ENCODE data around the gene DYNC1LI1. TPM values are rescaled to one million over a fixed set of nuclear protein-coding genes. Genes with fewer than 3 reads are reported as not detected.

The DYNC1LI1 gene
- total RNA-seq, 4 donors from 2014 or later = 15.3 to 26.4 (median 19.4) TPM

DNA sequence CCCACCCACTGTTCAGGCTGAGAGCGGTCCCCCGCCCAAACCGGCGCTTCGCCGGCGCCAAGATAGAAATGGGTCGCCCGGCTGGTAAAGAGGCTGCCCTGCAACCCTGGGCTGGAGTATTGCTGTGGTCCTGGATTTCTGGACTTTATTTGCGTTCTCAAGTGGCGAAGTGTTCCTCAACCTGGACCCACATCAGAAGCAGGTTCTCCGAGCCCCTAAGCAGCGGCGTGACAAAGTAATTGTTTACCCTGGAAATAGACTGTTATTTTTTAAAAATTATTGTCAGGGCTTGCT, 481 bp upstream of the DYNC1LI1 start:
- Histone ChIP-seq H3K9me3 (no peaks in the 10 kb centered on the region), H3K4me1 (peaks cover 0 to 11% (median 2%) of the 10 kb centered on the region in 4 donors), H3K27me3 (no peaks in the 10 kb centered on the region), H3K4me3 (peak overlapping the region; percentile 87 to 97 (median 92)), H3K36me3 (no peaks in the 10 kb centered on the region), H3K27ac (peak overlapping the region; percentile 97 to 98 (median 98))
- TF ChIP-seq, protein P1, sequence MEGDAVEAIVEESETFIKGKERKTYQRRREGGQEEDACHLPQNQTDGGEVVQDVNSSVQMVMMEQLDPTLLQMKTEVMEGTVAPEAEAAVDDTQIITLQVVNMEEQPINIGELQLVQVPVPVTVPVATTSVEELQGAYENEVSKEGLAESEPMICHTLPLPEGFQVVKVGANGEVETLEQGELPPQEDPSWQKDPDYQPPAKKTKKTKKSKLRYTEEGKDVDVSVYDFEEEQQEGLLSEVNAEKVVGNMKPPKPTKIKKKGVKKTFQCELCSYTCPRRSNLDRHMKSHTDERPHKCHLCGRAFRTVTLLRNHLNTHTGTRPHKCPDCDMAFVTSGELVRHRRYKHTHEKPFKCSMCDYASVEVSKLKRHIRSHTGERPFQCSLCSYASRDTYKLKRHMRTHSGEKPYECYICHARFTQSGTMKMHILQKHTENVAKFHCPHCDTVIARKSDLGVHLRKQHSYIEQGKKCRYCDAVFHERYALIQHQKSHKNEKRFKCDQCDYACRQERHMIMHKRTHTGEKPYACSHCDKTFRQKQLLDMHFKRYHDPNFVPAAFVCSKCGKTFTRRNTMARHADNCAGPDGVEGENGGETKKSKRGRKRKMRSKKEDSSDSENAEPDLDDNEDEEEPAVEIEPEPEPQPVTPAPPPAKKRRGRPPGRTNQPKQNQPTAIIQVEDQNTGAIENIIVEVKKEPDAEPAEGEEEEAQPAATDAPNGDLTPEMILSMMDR (IDR thresholded peaks at IDR 0.05) = no peak
- no peak for TF ChIP-seq POLR2A (IDR thresholded peaks at IDR 0.05)
- DNase-seq = no peak

DNA sequence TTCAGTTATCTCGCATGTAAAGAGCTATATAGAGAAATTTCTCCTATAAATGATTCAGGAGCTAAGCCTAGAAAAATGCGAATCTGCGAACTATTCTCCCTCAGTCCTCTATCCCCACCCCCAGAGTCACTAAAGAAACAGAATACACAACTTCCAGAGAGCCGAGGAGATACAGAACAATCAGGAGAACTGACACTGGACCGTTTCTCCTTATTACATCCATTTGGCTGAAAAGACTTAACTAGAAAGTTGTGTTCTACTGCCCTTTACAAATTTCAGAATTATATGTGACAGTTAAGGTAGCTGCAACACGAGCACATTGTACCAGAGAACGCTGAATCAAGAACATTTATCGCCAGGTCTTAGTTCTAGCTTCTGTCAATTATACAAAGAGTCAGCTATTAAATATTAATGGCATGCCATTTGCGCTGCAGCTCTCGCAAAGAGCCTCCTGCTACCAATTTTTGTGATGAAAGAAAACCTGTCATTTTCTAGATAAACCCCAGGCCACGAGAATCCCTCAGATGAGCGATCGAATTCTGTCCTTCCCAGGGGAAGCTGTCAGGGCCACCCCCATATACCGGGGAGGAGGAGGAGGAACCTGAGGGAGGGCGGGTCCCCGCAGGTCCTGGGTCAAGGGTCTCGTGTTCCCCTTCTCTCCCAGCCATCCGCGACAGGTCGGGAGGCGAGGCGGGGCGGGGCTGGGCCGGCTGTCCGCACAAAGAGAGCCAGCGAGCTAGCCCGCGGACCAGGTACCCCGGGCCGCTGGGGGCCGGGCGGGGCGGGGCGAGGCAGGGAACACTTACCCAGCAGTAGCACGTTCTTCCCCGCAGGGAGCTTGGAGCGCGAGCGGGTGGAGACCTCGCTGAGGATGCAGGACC, 878 bp downstream of the DYNC1LI1 start:
- Histone ChIP-seq H3K27me3 (no peaks in the 10 kb centered on the region), H3K27ac (peak overlapping the region; percentile 97 to 98 (median 98)), H3K4me1 (peaks cover 0 to 11% (median 2%) of the 10 kb centered on the region in 4 donors), H3K9me3 (no peaks in the 10 kb centered on the region), H3K36me3 (peaks cover 0 to 4% (median 0%) of the 10 kb centered on the region in 3 donors), H3K4me3 (peak overlapping the region; percentile 87 to 97 (median 92))
- peak; percentile 54 to 84 (median 81) for DNase-seq
- TF ChIP-seq, protein P1 (IDR thresholded peaks at IDR 0.05) = no peak
- no peak for TF ChIP-seq POLR2A (IDR thresholded peaks at IDR 0.05)

DNA sequence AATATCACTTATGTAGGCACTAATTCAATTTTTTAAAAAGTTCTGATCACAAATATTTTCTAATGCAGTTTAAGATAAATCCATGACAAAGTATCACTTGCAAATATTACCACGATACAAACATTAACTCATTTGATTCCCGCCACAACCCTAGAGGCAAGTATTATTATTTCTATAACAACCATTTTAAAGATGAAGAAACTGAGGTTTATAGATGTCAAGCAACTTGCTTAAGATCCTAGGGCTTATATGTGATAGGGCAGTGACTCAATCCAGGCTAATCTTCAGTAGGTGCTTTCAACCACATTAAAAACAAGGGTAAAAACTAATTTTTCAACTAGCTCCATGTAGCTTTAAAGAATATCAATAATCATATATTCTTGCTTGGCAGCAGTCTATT, 1.7 kb downstream of the DYNC1LI1 start:
- TF ChIP-seq POLR2A (IDR thresholded peaks at IDR 0.05) = no peak
- TF ChIP-seq, protein P1 (IDR thresholded peaks at IDR 0.05) = no peak
- Histone ChIP-seq H3K4me3 (peak overlapping the region in 1 of 4 donors; percentile 87), H3K27me3 (no peaks in the 10 kb centered on the region), H3K27ac (no peak overlapping the region), H3K4me1 (peaks cover 0 to 11% (median 2%) of the 10 kb centered on the region in 4 donors), H3K36me3 (peaks cover 0 to 4% (median 0%) of the 10 kb centered on the region in 3 donors), H3K9me3 (no peaks in the 10 kb centered on the region)
- DNase-seq = no peak

DNA sequence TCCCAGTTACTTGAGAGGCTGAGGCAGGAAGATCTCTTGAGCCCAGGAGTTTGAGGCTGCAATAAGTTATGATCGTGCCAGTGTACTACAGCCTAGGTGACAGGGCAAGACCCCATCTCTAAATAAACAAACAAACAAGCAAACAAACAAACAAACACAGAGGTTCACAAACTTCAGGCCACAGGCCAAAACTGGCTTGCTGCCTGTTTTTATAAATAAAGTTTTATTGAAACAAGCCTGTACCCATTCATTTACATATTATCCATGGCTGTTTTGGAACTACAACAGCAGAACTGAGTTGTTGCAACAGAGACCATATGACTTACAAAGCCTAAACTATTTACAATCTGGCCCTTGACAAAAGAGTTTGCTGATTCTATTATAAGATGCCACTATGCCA, 6.5 kb downstream of the DYNC1LI1 start:
- Histone ChIP-seq H3K4me3 (no peak overlapping the region), H3K27me3 (no peaks in the 10 kb centered on the region), H3K9me3 (no peaks in the 10 kb centered on the region), H3K36me3 (peaks cover 0 to 4% (median 0%) of the 10 kb centered on the region in 3 donors), H3K27ac (no peak overlapping the region), H3K4me1 (peaks cover 0 to 4% (median 0%) of the 10 kb centered on the region in 4 donors)
- DNase-seq = no peak
- TF ChIP-seq, protein P1 (IDR thresholded peaks at IDR 0.05) = no peak
- no peak for TF ChIP-seq POLR2A (IDR thresholded peaks at IDR 0.05)

DNA sequence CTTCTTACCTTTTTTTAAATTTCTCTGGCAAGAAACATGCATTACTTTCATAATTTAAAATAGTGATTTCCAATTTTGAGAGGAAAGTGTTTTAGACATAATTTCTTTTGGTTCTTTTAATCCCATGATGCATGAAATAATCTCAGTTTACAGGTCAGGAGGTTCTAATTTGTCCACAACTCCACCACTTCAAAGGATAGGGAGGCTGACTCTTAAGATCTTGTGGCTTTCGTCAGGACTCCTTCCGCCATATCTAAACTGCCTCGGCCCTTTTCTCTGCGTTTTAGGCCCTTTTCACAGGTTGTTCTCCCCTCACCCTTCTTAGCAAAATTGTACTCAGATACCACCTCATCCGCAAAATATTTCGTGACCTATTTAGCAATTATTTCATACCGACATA, 8.0 kb downstream of the DYNC1LI1 start:
- peaks cover 0 to 4% (median 0%) of the 10 kb centered on the region in 3 donors for H3K36me3 ChIP-seq
- no peaks in the 10 kb centered on the region for H3K9me3 ChIP-seq
- no peaks in the 10 kb centered on the region for H3K4me1 ChIP-seq
- H3K27ac ChIP-seq = no peak overlapping the region
- no peak for DNase-seq
- TF ChIP-seq, protein P1 (IDR thresholded peaks at IDR 0.05) = no peak
- no peak for TF ChIP-seq POLR2A (IDR thresholded peaks at IDR 0.05)
- H3K4me3 ChIP-seq = no peak overlapping the region
- H3K27me3 ChIP-seq = no peaks in the 10 kb centered on the region

Measured in Peyer's patch (tissue), 4 donors.